ENCODE results near the gene TMEM151A. TPM values are rescaled to one million over a fixed set of nuclear protein-coding genes. Genes with fewer than 3 reads are reported as not detected.
"Not testable (repeated sequence)": the region's sequence is repeated elsewhere in the genome, so short reads cannot be mapped to it uniquely, and the experiment has no call there.

The TMEM151A gene
- polyA plus RNA-seq, 4 donors = 0.12 to 0.24 TPM; not detected in 2

DNA sequence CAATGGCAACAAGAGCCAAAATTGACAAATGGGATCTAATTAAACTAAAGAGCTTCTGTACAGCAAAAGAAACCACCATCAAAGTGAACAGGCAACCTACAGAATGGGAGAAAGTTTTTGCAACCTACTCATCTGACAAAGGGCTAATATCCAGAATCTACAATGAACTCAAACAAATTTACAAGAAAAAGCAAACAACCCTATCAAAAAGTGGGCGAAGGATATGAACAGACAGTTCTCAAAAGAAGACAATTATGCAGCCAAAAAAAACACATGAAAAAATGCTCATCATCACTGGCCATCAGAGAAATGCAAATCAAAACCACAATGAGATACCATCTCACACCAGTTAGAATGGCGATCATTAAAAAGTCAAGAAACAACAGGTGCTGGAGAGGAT is 28.6 kb downstream of the TMEM151A start:
- DNase-seq (ENCODE audit: low read depth in 4 of 4, low spot score in 2 of 4) = not testable (repeated sequence)

DNA sequence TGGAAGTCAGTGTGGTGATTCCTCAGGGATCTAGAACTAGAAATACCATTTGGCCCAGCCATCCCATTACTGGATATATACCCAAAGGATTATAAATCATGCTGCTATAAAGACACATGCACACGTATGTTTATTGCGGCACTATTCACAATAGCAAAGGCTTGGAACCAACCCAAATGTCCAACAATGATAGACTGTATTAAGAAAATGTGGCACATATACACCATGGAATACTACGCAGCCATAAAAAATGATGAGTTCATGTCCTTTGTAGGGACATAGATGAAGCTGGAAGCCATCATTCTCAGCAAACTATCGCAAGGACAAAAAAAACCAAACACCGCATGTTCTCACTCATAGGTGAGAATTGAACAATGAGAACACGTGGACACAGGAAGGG is 29.1 kb downstream of the TMEM151A start:
- DNase-seq (ENCODE audit: low read depth in 4 of 4, low spot score in 2 of 4) = not testable (repeated sequence)

DNA sequence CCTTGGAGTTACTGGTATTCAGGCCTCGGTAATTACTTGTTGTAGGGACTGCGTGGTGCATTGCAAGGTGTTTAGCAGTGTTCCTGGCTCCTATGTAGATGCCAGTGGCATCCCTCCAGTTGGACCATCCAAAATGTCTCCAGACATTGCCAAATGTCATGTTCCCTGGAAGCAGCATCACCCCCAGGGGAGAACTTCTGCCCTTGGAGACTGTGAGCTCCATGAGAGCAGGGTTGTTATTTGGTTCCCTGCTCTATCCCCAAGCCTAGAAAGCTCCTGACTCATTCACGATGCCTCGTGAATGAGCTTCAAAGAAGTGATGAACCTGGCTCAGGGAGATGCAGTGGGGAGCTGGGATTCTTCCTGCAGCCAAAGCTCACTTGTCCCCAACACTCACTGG is 29.9 kb downstream of the TMEM151A start:
- no peak for DNase-seq (ENCODE audit: low read depth in 4 of 4, low spot score in 2 of 4)

GRCh38 chr11:66322732-66323427 is 31.2 kb downstream of the TMEM151A start:
- no peak for DNase-seq (ENCODE audit: low read depth in 4 of 4, low spot score in 2 of 4)

DNA sequence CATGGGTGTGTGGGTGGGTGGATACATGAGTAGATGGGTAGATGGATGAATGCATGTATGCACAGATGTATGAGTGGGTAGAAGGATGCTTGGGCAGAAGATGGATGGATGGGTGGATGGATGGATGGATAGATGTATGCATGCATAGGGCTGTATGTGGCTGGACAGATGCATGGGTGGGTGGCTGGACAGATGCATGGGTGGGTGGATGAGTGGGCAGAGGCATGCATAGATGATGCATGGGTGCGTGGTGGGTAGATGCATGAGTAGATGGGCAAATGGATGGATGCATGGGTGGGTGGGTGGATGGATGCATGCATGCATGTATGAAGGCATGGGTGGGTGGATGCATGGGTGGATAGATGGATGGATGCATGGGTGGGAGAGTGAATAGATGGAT is 32.0 kb downstream of the TMEM151A start:
- no peak for DNase-seq (ENCODE audit: low read depth in 4 of 4, low spot score in 2 of 4)

- DNase-seq (ENCODE audit: low read depth in 4 of 4, low spot score in 2 of 4) = no peak
Observed at GRCh38 chr11:66324664-66325063, 33.0 kb downstream of the TMEM151A start.

GRCh38 chr11:66325263-66325671 is 33.6 kb downstream of the TMEM151A start:
- no peak for DNase-seq (ENCODE audit: low read depth in 4 of 4, low spot score in 2 of 4)

- DNase-seq (ENCODE audit: low read depth in 4 of 4, low spot score in 2 of 4) = no peak
Observed at GRCh38 chr11:66326261-66327111, 34.8 kb downstream of the TMEM151A start.

- no peak for DNase-seq (ENCODE audit: low read depth in 4 of 4, low spot score in 2 of 4)
Observed at GRCh38 chr11:66327171-66328030, 35.7 kb downstream of the TMEM151A start.

GRCh38 chr11:66328031-66328301 is 36.3 kb downstream of the TMEM151A start:
- no peak for DNase-seq (ENCODE audit: low read depth in 4 of 4, low spot score in 2 of 4)

DNA sequence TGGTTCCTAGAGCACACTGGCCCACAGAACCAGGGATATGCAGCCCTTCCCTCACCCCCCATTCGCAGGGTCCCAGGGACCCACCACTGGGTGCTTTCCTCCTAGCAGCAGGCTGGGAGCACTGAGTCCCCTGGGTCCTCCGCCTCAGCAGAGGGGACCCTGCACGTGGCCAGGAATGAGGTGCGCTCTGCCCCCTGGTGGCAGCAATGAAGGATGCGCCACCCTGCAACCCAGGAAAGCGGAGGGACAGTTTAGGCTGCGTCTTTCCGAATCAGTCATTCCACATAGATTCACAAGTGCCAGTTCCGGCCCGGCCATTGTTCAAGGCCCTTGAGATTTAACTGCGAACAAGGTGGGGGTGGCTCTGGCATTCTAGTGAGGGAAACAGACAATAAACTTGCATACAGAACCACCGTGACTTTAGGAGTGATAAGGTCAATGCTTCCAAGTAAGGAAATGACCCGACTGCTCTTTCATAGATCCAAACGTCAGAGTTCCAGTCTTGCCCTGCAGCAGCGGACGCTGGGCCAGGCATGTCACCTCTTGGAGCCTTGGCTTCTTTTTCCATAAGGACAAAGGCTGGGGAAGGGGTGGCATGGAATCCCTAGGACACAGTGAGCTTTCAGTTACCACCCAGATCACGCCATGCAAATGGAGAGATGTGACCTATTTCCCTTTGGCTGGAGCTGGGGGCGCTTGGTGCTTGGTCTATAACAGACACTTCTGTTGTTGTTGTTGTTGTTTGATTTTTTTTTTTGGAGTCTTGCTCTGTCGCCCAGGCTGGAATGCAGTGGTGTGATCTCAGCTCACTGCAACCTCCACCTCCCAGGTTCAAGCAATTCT is 36.8 kb downstream of the TMEM151A start:
- peak in 1 of 4 donors; percentile 66 for DNase-seq (ENCODE audit: low read depth in 4 of 4, low spot score in 2 of 4)

GRCh38 chr11:66329165-66329673 is 37.5 kb downstream of the TMEM151A start:
- no peak for DNase-seq (ENCODE audit: low read depth in 4 of 4, low spot score in 2 of 4)

- DNase-seq (ENCODE audit: low read depth in 4 of 4, low spot score in 2 of 4) = no peak
Observed at GRCh38 chr11:66330931-66331330, 39.2 kb downstream of the TMEM151A start.

DNA sequence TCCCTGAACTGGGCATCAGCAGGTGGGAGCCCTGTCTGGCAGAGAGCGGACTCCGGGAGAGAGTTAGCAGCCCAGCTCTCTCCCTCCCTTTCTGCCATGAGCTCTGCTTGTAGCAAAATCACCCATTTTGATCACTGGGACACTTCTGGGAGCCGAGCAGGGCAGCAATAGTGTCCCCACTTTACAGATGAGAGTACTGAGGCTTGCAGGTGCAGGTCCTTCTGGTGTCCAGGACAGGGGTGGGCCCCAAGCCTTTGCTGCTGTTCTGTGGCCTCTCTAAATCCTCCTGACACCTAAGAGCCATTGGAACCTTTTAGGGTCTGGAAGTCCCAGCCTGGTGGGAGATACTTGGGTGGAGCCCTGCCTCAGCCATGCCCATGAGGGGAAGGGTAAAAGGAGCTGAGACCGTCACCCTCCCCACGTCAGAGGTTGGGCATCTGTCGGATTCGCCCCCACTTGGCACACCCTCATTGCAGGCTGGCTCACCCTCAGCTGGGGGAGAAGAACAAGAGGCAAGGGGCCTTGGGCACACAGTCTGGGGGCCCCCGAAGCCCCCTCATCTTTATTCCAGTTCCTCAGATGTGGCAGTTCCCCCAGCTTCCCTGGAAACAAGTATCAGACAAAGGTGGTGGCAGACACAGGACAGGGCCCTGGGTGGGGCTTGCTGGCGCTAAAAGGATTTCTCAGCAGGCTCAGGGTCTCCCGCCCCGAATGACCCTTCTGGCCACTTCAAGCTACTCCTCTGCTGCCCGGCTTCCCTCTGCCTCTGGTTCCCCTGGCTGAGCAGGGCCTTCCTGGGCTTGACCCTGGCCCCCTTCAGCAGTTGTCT is 40.1 kb downstream of the TMEM151A start:
- no peak for DNase-seq (ENCODE audit: low read depth in 4 of 4, low spot score in 2 of 4)

- DNase-seq (ENCODE audit: low read depth in 4 of 4, low spot score in 2 of 4) = no peak
Observed at GRCh38 chr11:66332371-66333219, 40.9 kb downstream of the TMEM151A start.

DNA sequence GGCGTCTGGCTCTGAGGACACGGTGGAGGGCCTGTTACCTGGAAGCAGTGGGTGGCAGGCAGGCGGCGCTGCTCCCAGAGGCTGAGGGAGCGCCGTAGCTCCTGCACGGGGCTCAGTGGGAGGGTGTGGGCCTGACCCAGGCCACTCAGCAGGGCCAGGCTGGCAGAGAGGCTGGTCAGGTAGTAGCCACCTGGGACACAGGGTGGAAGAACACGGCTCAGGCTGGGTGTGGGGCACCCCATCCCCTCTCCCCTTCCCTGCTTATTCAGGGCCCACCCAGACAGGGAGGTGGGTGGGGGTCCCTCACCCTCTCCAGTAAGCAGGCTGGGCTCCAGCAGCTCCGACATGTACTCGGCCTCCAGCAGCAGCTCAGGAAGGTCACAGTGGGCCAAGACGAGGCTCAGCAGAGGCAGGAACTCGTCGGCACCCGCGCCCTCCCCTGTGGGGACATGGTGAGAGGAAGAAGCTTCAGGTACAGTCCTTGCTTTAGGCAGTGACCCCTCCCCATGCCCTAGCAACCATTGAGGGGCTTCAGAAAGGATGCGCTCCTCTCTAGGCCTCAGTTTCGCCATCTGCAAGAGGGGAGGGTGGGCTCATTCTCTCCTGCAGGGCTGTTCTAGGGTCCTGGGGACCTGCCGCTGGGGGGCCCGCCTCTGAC is 41.7 kb downstream of the TMEM151A start:
- no peak for DNase-seq (ENCODE audit: low read depth in 4 of 4, low spot score in 2 of 4)

DNA sequence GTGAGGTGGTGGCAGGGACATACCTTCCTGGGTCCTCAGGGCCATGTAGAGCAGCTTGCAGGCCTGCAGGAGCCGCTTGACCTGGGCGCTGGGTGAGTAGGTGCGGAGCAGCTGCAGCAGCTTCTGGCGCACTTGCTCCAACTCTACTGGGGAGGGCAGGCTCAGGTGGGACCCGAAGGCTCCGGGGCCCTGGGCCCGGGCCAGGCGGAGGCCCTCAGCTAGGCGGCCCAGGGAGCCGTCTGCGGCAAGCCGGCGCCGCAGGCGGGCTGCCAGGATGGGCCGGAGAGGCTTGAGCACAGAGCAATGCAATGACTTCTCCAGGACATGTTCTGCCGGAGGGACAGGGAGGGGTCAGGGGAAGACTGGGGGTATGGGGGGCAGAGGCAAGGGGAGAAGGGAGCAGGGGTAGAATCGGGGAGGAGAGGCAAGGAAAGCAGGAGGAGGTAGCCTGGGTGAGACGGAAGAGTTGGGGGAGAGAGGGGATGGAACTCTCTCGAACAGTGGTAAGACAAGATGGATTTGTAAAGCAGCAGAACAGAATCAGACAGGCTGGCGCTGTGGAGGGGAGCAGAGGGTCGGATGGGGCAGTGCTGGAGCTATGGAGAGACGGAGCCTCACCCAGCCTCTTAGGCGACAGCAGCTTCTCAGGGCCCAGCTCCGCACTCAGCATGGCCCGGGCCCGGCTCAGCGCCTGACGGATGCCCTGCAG is 42.4 kb downstream of the TMEM151A start:
- DNase-seq (ENCODE audit: low read depth in 4 of 4, low spot score in 2 of 4) = no peak
